HCT116 (cell line): ENCODE data around the gene ZNG1F. TPM values are rescaled to one million over a fixed set of nuclear protein-coding genes. Genes with fewer than 3 reads are reported as not detected.
"Not testable (repeated sequence)": the region's sequence is repeated elsewhere in the genome, so short reads cannot be mapped to it uniquely, and the experiment has no call there.

Experiments used
- ATAC-seq: fragments of 200-7000 bp; cut with Tn5 transposase; 2 replicates; pipeline ENCODE4 v1.9.1; 2020; ENCODE audit warnings: mild to moderate bottlenecking, moderate library complexity
- BruUV-seq: library from RNA; stranded (reverse); fragments of 400-500 nt; replicated peaks from 2 replicates; lab custom pipeline; 2021; lab: Mats Ljungman, UMichigan
- CTCF ChIA-PET: fragments of 300-600 bp; sonication (Branson Sonifier 250); formaldehyde crosslinking; loops from one replicate; lab custom pipeline; 2021; ENCODE audit warnings: antibody characterized with exemption; lab: Charles Lee
- POLR2A ChIA-PET: fragments of 300-600, 350-600 bp; sonication (Branson Sonifier 250); formaldehyde crosslinking; loops from one replicate; lab custom pipeline; 2021; ENCODE audit warnings: antibody characterized with exemption; lab: Charles Lee
- RAD21 ChIA-PET, 2 experiments: fragments of 300-600 bp; sonication (Branson Sonifier 250); formaldehyde crosslinking; loops; one replicate each; lab custom pipeline; 2023; ENCODE audit warnings: low total read pairs in 2 of 2; ENCODE audit not compliant: uncharacterized antibody in 2 of 2, unreplicated experiment in 2 of 2, low non-redundant PET in 1 of 2; lab: Charles Lee
- DNase-seq: peaks from one replicate; pipeline ENCODE4 v3.0.0-alpha.2; 2010; ENCODE audit warnings: low read depth, low spot score
- H2AFZ ChIP-seq: fragments of 200-600 bp; shearing (Covaris generic), sonication (generic); 2 replicates; pipeline ENCODE4 v1.6.1; 2017; ENCODE audit warnings: low read depth, mixed run types, mixed read lengths, antibody characterized with exemption, low read length; ENCODE audit not compliant: poor library complexity, severe bottlenecking
- H3K27ac ChIP-seq: 2 replicates; pipeline ENCODE4 v1.5.1; 2012; ENCODE audit warnings: low read depth, low read length
- H3K27me3 ChIP-seq: fragments of 200-600 bp; sonication (generic); 2 replicates; pipeline ENCODE4 v1.6.1; 2016; ENCODE audit warnings: mixed run types, low read length, mixed read lengths; ENCODE audit not compliant: insufficient read depth
- H3K36me3 ChIP-seq, 2 experiments: fragments of 200-500 bp in 1 of 2; fragments of 200-600 bp in 1 of 2; sonication (Bioruptor generic) in 1 of 2; sonication (generic) in 1 of 2; 2 replicates each; pipeline versions ENCODE4 v1.5.1 to v1.6.1; 2014 to 2016; ENCODE audit warnings: low read length in 2 of 2, inconsistent platforms in 1 of 2, mixed read lengths in 1 of 2, mixed run types in 1 of 2; ENCODE audit not compliant: insufficient read depth in 2 of 2, control insufficient read depth in 1 of 2
- H3K4me1 ChIP-seq, 2 experiments: fragments of 200-600 bp in 1 of 2; sonication (generic) in 1 of 2; 2 replicates each; pipeline versions ENCODE4 v1.5.1 to v1.6.1; 2012 to 2017; ENCODE audit warnings: low read length in 2 of 2, inconsistent platforms in 1 of 2, mild to moderate bottlenecking in 1 of 2, mixed read lengths in 1 of 2, mixed run types in 1 of 2, moderate library complexity in 1 of 2; ENCODE audit not compliant: insufficient read depth in 2 of 2, control insufficient read depth in 1 of 2
- H3K4me2 ChIP-seq: fragments of 200-600 bp; sonication (generic); 2 replicates; pipeline ENCODE4 v1.6.1; 2017; ENCODE audit warnings: mixed run types, low read length, mixed read lengths
- H3K4me3 ChIP-seq, 2 experiments: fragments of 200-600 bp in 1 of 2; sonication (generic) in 1 of 2; replicated peaks in 1 of 2; 2 replicates each; pipeline ENCODE4 v1.5.1; 2011 to 2016; ENCODE audit warnings: low read length in 2 of 2, control low read depth in 1 of 2, low read depth in 1 of 2, mild to moderate bottlenecking in 1 of 2, mixed read lengths in 1 of 2, mixed run types in 1 of 2
- H3K79me2 ChIP-seq: fragments of 200-600 bp; sonication (generic); 2 replicates; pipeline ENCODE4 v1.6.1; 2017; ENCODE audit warnings: mild to moderate bottlenecking, mixed run types, low read length, moderate library complexity, mixed read lengths; ENCODE audit not compliant: insufficient read depth
- H3K9ac ChIP-seq: fragments of 200-600 bp; sonication (generic); 2 replicates; pipeline ENCODE4 v1.6.1; 2016; ENCODE audit warnings: low read length, mixed read lengths
- H3K9me2 ChIP-seq: fragments of 200-600 bp; sonication (generic), shearing (Covaris generic); 2 replicates; pipeline ENCODE4 v1.6.1; 2017; ENCODE audit warnings: mixed run types, mild to moderate bottlenecking, moderate library complexity; ENCODE audit not compliant: insufficient read depth
- H3K9me3 ChIP-seq, 2 experiments: fragments of 200-500 bp in 1 of 2; fragments of 200-600 bp in 1 of 2; sonication (Bioruptor generic) in 1 of 2; sonication (generic) in 1 of 2; 2 replicates each; pipeline ENCODE4 v1.6.1; 2014 to 2017; ENCODE audit warnings: low read length in 2 of 2, mixed read lengths in 2 of 2, inconsistent platforms in 1 of 2, low read depth in 1 of 2, mild to moderate bottlenecking in 1 of 2, mixed run types in 1 of 2, moderate library complexity in 1 of 2; ENCODE audit not compliant: control insufficient read depth in 1 of 2, insufficient read depth in 1 of 2
- H4K20me1 ChIP-seq: fragments of 200-600 bp; sonication (generic), shearing (Covaris generic); 2 replicates; pipeline ENCODE4 v1.6.1; 2017; ENCODE audit warnings: mixed run types, mild to moderate bottlenecking, moderate library complexity; ENCODE audit not compliant: insufficient read depth
- intact Hi-C: fragments of 100-400 bp; cut with micrococcal nuclease; formaldehyde crosslinking; loops from 2 replicates; pipeline ENCODE4 v1.10.0; 2022
- total RNA-seq: library from RNA; stranded (reverse); gene quantifications from one replicate; pipeline ENCODE4 v1.2.1, GENCODE V29; 2021; ENCODE audit not compliant: unreplicated experiment

Gene ZNG1F
- total RNA-seq, 1 experiment from 2014 or later = 17.1 TPM

- BruUV-seq, intact Hi-C loops, H2AFZ ChIP-seq, H3K27me3 ChIP-seq, ATAC-seq, H3K27ac ChIP-seq, H3K4me3 ChIP-seq, H3K4me2 ChIP-seq, H4K20me1 ChIP-seq, H3K4me1 ChIP-seq, H3K9me3 ChIP-seq, RAD21 ChIA-PET, H3K9ac ChIP-seq, H3K79me2 ChIP-seq, CTCF ChIA-PET, POLR2A ChIA-PET, H3K36me3 ChIP-seq, DNase-seq, H3K9me2 ChIP-seq: not testable (repeated sequence)
Measured at GRCh38 chr9:41234221-41234620, 45.1 kb upstream of the ZNG1F start.

- H3K27me3 ChIP-seq, H3K4me1 ChIP-seq, H3K4me2 ChIP-seq, intact Hi-C loops, ATAC-seq, H3K9me2 ChIP-seq, BruUV-seq, RAD21 ChIA-PET, H3K9ac ChIP-seq, CTCF ChIA-PET, H2AFZ ChIP-seq, H3K79me2 ChIP-seq, H3K36me3 ChIP-seq, POLR2A ChIA-PET, H3K27ac ChIP-seq, DNase-seq, H3K9me3 ChIP-seq, H3K4me3 ChIP-seq, H4K20me1 ChIP-seq: not testable (repeated sequence)
Measured at GRCh38 chr9:41232326-41232725, 43.2 kb upstream of the ZNG1F start.

GRCh38 chr9:41230418-41230817 lies 41.3 kb upstream of the ZNG1F start:
- DNase-seq, ATAC-seq, H4K20me1 ChIP-seq, RAD21 ChIA-PET, POLR2A ChIA-PET, intact Hi-C loops, H3K9ac ChIP-seq, H3K9me3 ChIP-seq, H3K79me2 ChIP-seq, H3K4me3 ChIP-seq, H3K9me2 ChIP-seq, BruUV-seq, CTCF ChIA-PET, H3K4me1 ChIP-seq, H3K36me3 ChIP-seq, H3K27ac ChIP-seq, H2AFZ ChIP-seq, H3K27me3 ChIP-seq, H3K4me2 ChIP-seq: not testable (repeated sequence)
